Endometrial microvascular endothelial cells (primary cell): ENCODE data around the gene ARPC5. TPM values are rescaled to one million over a fixed set of nuclear protein-coding genes. Genes with fewer than 3 reads are reported as not detected.
"Not testable (repeated sequence)": the region's sequence is repeated elsewhere in the genome, so short reads cannot be mapped to it uniquely, and the experiment has no call there.

Source experiments
- in situ Hi-C: cut with HindIII; loops from 2 replicates; pipeline ENCODE4 v1.10.0; 2017; ENCODE audit warnings: low sequenced_read_pairs, low pct_unique_long_range_greater_than_20kb; ENCODE audit errors: inconsistent ontology term
- total RNA-seq: library from RNA; depleted of rRNA; stranded (reverse); fragments of >200 nt; gene quantifications from one replicate; pipeline ENCODE4 v1.2.3, GENCODE V29; 2015; ENCODE audit errors: inconsistent ontology term

The ARPC5 gene
- 269 TPM for total RNA-seq

GRCh38 chr1:183635606-183636333 lies at the start of gene ARPC5:
TSS of gene ARPC5 (minus strand) at chr1:183635783. CDS start at chr1:183635659, 124 bp downstream.
- in situ Hi-C loops = no loop called here

GRCh38 chr1:183685112-183685713 lies 49.6 kb upstream of the ARPC5 start:
- in situ Hi-C loops = no loop called here

DNA sequence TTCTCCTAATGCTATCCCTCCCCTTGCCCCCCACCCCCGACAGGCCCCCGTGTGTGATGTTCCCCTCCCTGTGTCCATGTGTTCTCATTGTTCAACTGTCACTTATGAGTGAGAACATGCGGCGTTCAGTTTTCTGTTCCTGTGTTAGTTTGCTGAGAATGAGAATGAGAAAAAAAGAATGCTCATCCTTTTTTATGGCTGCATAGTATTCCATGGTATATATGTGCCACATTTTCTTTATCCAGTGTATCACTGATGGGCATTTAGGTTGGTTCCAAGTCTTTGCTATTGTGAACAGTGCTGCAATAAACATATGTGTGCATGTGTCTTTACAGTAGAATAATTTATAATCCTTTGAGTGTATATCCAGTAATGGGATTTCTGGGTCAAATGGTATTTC lies 43.8 kb upstream of the ARPC5 start:
- in situ Hi-C loops = not testable (repeated sequence)

GRCh38 chr1:183678819-183679218 lies 43.2 kb upstream of the ARPC5 start:
- in situ Hi-C loops = no loop called here

DNA sequence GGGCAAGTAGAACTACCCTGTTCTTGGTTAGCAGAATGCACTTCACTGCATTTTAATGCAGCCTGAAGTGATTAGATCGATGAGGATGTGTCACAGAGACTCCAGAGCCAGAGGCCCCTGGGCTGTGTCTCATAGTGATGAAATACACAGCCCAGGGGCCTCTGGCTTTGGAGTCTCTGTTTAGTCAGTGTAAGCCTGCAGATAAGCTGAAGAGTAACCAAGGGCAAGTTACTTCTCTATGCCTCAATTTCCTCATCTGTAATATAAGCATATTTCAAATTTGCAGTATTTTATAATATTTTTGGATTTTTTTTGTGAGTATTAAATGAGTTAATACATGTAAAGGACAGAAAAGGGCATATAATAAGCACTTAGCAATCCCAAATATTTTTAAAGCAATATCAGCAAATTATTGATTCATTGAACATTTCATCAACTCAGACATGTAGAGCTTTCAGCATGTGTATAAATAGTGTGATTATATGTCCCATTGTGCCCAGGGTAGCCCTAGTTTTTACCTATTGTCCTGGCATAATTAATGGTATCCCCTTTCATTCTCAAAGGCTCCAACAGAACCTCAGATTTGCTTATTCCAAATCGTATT lies 41.1 kb upstream of the ARPC5 start:
- in situ Hi-C loops = no loop called here

GRCh38 chr1:183675883-183676585 lies 40.5 kb upstream of the ARPC5 start:
- in situ Hi-C loops = no loop called here

DNA sequence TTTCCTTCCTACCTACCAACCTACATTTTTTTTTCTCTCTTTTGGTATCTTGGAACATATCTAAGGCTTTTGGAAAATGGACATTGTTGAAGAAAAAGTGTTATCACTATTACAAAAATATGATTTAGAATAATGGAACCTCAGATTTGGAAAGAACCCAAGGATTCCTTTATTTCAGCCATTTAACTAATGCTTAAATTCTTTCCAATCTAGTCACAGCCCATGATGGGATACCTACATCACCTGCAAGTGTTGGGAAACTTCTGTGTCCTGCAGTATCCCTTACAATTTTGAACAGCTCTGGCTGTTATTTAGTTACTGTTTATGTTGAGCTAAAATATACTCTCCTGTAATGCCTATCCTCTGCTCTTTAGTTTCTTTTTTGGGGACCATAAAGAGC lies 39.8 kb upstream of the ARPC5 start:
- in situ Hi-C loops = no loop called here

GRCh38 chr1:183674886-183675285 lies 39.3 kb upstream of the ARPC5 start:
- in situ Hi-C loops = no loop called here

DNA sequence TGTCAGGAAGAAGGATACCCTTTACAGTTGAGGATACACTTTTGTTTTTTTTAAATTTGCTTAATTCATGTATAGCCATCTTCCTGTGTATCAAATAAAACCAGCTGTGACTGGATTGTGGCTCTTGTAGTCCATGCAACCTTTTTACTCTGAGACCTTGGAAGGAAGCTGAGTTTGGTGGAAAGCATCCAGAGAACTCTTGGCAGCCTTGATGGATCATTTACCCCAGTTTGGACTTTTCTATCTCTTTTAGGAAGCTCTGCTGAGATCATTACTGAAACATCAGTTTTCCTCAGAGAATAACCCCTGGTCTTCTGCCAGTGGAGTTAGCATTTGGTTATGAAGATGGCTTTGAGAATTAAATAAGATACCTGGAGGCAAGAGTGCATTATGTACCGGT lies 38.8 kb upstream of the ARPC5 start:
- in situ Hi-C loops = no loop called here

DNA sequence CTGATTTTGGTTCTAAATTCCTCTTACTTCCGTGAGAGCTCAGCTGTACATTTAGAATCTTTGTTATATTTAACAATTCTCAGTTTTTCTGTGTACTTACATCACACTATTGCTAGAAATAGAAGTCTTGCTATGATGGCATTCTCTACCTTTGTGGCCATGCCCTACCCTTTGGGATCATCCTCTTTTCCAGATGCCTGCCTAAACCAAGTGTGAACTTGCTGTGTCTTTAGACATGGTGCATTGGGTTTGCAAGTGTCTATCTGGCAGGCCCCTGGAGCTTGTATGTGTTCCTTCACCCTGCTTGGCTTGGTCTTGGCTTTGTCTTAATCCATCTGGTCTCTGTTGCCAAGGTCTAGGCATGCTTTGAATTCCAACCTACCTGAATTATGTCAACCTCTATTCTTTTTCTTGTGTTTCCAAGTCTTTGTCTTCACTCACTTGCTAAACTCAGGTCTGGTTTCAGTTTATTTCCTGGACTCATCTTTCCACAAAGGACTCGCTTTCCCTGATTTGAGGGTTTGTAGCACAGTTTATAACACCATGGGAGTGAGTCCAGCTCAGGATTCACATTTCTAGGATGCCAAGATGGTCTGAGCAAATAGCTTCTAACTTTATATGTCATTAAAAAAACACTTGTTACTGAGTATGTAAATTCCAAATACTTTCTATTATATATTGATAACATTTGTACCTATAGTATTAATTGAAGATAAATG lies 38.2 kb upstream of the ARPC5 start:
- in situ Hi-C loops = no loop called here

GRCh38 chr1:183670169-183670568 lies 34.6 kb upstream of the ARPC5 start:
- in situ Hi-C loops = no loop called here

DNA sequence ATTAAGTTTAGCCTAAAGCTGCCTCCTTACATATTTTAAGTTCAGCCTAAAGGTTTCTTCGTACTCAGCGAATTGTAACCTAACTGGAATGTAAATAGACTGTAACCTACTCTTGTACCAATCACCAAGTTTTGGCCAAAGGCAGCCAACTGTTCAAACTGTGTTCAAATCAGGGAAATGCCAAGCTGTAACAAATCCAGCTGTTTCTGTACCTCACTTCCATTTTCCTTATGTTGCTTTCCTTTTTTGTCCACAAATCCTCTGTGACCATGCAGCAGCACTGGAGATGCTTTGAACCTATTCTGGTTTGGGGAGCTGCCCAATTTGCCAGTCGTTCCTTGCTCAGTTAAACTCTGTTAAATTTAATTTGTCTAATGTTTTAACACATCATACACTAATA lies 20.8 kb upstream of the ARPC5 start:
- in situ Hi-C loops = loop anchor here (10.0 kb wide), 1 partner anchor 258 kb away; no protein-coding TSS in a partner anchor

DNA sequence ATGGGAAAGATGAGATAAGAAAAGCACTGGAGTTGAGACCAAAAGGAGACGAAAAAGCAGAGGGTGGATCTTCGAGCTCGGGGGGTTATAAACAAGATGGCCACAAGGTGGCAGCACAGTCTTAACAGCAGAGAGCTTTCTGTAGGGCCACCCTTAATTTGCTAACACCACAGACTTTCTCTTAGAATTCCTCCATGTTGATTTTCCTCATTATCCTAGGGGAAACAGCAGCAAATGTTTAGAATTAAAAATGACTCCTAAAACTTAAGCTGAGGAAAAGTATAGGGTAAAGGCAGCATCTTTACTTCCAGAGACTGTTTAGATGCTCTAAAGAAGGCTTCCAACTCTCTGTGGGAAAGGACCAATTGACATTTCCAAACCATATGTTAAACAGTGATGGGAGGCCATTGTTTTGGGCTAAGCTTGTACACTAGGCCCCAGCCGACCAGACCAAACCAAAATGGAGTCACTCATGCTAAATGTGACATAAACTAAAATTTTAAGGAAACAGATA lies 20.0 kb upstream of the ARPC5 start:
- in situ Hi-C loops = loop anchor here (10.0 kb wide), 1 partner anchor 259 kb away; no protein-coding TSS in a partner anchor

DNA sequence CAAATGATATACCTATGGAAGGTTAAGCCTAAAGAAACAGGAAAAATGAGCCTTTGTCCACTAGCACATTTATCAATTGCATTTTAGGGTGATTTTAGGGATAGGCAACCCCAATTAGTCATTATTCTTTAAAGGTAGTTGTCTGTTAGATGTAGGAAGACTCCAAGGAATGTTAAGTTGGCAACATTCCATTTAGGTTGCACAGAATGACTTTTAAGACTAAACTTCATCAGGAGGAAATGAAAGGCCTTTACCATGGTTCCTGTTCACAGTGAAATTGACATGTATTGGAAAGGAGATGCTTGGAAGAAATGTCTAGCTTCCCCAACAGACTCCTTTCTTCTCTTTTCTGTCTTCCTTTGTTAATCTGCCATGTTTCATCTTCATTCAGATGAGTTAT lies 19.1 kb upstream of the ARPC5 start:
- in situ Hi-C loops = loop anchor here (10.0 kb wide), 1 partner anchor 260 kb away; no protein-coding TSS in a partner anchor

- in situ Hi-C loops = loop anchor here (10.0 kb wide), 1 partner anchor 261 kb away; no protein-coding TSS in a partner anchor
Measured at GRCh38 chr1:183653876-183654451, 18.4 kb upstream of the ARPC5 start.

GRCh38 chr1:183653462-183653794 lies 17.8 kb upstream of the ARPC5 start:
- in situ Hi-C loops = loop anchor here (10.0 kb wide), 1 partner anchor 261 kb away; no protein-coding TSS in a partner anchor

GRCh38 chr1:183652547-183653461 lies 17.2 kb upstream of the ARPC5 start, which contains the start of gene APOBEC4:
TSS of gene APOBEC4 (minus strand) at chr1:183653316. CDS start at chr1:183648781, 4,535 bp downstream.
- in situ Hi-C loops = loop anchor here (10.0 kb wide), 1 partner anchor 262 kb away; no protein-coding TSS in a partner anchor
